ENCODE results near the gene DCHS2.

Gene DCHS2

DNA sequence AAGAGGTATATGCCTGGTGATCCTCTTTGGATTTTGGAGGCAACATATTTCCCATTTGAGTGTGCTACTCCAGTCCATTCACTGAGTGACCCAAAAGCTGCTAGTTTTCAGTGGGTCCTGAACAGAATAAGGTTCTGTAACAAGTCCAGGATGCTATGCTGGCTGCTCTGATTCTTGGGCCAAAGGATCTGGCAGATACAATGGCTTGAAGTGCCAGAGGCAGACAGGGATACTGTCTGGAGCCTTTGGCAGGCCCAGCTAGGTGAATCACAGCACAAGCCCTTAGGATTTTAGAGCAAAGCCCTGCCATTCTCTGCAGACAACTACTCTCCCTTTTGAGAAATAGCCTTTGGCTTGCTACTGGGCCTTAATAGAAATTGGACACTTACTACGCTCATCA, 40.6 kb downstream of the DCHS2 start:
- no peak for DNase-seq

DNA sequence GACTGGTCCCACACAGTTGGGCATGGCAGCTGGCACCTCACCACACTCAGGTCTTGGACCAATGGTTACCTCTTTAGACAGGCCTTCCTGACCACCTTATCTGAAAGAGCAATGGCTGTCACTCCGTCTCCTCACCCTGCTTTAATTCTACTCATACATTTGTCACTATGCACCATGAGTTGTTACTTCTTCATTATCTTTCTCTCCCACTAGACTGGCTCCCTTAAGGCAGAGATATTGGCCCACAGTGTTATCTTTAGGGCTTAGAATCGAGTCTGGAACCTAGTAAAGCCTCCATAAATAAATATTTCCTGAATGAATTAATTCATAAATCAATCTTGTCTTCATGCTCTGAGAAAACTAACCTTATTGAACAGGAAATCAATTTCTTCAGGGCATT, 46.6 kb downstream of the DCHS2 start:
- DNase-seq: no peak

GRCh38 chr4:154441982-154442381, 49.6 kb downstream of the DCHS2 start:
- no peak for DNase-seq

GRCh38 chr4:154441124-154441523, 50.5 kb downstream of the DCHS2 start:
- no peak for DNase-seq

DNA sequence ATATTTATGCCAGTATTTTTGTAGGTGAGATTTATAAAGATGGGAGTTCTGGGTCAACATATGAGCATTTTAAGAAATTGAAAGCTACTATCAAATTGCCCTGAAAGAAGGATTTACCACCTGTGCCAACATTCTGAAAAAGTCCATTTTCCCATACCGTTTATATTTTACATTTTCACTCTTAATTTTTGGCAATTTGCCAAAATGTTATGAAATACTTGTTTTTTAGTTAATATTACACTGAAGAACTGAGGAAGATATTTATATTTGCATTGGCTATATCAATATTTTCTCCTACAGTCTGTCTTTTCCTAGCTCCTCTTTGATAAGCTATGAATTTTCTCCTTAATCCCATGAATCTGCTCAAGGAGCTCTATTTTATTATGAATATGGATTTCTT, 52.4 kb downstream of the DCHS2 start:
- DNase-seq: no peak

DNA sequence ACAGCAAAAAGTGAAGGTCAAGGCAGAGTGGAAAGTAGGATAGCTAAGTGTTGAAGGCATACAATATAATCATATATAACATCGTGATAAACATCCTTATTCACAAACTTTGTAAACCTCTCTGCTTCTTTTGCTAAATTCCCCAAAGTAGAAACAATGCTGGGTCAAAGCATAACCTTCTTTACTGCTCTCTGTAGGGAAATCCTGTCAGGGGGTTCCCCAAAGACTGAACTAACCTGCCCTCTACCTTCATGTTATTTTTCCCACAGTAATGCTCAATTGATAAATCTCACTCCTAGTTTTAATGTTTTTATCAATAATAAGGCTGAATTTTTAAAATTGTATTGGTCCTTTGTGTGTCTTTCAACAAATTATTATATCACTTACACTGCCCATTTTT, 55.7 kb downstream of the DCHS2 start:
- DNase-seq: no peak

DNA sequence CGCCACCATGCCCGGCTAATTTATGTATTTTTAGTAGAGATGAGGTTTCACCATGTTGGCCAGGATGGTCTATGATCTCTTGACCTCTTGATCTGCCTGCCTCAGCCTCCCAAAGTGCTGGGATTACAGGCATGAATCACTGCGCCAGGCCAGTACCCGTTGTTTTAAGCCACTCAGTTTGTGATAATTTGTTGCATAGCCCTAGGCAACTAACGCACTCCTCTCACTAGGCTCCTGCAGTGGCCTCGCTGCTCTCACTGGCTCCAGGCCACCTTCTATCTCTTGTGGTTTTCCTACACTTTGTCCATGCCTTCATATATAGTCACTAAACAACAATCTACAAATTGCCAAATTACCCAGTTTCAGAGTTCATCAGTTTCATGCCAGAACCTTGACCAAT, 58.1 kb downstream of the DCHS2 start:
- no peak for DNase-seq

DNA sequence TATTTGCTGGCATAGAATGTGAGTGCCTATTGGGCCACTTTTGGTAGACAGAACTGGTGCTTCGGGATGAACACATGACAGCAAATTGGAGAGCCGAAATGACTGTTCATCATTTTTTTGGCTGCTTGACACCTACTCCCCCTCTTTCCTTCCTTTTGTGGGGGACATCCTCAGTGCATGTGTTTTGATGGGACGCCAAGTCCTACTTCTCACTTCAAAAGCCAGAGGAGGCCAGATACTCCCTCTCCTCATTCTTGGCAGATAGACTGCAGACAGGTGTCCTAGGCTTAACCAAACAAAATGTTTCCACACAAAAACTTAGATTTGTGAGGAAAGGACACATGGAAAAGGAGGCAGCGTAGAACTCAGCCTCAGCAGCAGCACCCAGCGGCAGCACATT, 62.4 kb downstream of the DCHS2 start:
- DNase-seq: no peak

DNA sequence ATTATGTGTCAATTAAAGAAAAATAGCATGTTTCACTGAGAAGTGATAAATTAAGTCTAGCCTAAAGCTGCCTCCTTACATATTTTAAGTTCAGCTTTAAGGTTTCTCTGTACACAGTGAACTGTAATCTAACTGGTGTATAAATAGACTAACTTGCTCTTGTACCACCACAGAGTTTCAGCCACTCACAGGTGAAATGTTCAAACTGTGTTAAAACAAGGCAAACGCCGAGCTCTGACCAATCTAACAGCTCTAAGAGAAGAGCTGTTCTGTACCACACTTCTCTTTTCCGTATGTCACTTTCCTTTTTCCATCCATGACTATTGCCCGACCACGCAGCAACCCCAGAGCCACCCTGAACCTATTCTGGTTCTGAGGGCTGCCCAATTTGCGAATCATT, 64.5 kb downstream of the DCHS2 start:
- no peak for DNase-seq

DNA sequence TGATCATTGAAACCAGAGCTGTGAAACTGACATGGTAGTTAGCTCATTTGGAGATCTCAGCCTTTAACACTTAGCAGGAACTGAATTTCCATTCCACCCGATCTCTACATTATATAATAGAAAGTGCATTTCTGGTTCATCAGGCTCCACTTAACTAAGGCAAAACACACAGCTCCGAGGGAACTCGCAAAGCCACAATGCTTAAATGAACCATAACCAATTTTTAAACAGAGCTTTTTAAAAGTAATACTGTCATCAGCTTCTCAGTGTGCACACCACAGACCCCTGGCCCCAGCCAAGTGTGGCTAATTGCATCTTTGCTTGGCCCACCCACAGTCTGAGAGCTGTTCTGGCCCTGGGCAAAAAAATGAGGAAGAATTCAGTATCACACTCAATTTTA, 66.1 kb downstream of the DCHS2 start:
- DNase-seq: no peak

GRCh38 chr4:154424810-154425484, 66.7 kb downstream of the DCHS2 start:
- DNase-seq: no peak

DNA sequence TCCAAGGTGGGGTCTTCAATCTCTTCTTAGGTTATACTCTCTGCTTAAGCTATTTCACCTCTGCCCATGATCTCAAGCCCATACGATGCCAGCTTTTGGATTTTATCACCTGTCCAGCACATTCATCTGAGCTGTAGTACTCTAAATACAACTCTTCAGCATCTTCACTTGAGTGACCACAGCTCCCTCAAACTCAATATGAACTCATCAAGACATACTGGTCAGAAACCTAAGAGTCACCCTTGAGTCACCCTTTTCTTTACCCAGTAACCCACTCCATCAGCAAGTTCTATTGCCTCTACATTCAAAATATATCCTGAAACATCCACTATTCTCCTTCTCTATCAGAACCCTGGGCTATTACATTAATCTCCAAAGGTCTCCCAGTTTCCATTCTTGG, 69.4 kb downstream of the DCHS2 start:
- no peak for DNase-seq

DNA sequence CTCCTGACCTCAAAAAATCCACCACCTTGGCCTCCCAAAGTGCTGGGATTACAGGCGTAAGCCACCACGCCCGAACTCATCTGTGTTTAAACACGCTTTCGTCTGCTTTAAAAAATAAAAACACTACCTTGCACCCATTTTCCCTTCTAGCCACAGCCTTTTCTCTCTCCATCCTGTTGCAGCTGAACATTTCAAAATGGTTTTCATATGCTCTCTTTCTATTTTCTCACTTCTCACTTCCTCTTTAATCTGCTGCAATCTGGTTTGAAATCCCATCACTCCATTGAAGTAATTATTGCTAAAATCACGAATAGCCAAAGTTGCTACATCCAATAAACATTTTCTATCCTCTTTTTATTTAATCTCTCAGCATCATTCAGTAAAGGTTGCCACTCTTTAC, 70.0 kb downstream of the DCHS2 start:
- DNase-seq: peak; percentile 48

- DNase-seq: no peak
Observed at GRCh38 chr4:154417373-154417673, 74.3 kb downstream of the DCHS2 start.

GRCh38 chr4:154416190-154416547, 75.4 kb downstream of the DCHS2 start:
- no peak for DNase-seq

- no peak for DNase-seq
Observed at GRCh38 chr4:154415313-154415712, 76.3 kb downstream of the DCHS2 start.

GRCh38 chr4:154414796-154415195, 76.8 kb downstream of the DCHS2 start:
- no peak for DNase-seq

GRCh38 chr4:154414371-154414770, 77.2 kb downstream of the DCHS2 start:
- no peak for DNase-seq

GRCh38 chr4:154407443-154407842, 84.2 kb downstream of the DCHS2 start:
- no peak for DNase-seq

GRCh38 chr4:154406018-154406795, 85.4 kb downstream of the DCHS2 start:
- DNase-seq: peak; percentile 77

- DNase-seq: no peak
Observed at GRCh38 chr4:154399259-154399974, 92.2 kb downstream of the DCHS2 start.

GRCh38 chr4:154390324-154390723, 101.3 kb downstream of the DCHS2 start:
- DNase-seq: no peak

DNA sequence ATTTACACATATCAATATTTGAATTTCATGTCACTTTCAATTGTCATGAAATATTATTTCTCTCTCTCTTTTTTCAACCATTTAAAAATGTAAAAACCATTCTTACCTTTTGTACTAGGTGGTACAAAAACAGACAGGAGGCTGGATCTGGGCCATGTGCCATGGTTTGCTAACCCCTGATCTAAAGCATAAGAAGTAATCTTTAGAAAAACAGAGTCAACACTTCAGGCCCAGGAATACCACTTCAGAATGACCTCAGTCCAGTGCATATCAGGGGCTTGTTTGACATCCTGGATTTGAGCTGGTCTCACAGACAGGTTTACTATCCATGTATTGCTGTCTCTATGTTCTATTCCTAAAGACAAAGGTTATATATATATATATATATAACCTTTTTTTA, 102.5 kb downstream of the DCHS2 start:
- DNase-seq: no peak

DNA sequence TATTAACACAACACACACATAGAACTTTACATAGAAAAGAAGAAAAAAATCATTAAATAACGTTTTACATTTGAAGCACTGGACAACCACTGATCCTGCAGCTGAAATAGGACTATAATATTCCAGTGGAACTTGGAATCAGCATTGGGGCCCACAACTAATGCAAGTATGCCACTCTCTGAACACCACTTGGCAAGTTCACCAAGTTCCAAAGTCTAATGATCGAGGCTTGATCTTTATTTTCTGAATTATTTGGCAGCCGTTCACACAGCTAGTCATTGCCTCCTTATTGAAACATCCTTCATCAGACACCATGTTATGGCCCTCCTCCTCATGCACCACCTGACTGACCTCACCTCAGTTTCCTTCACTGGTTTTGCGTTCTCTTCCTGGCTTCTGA, 107.6 kb downstream of the DCHS2 start:
- DNase-seq: no peak

All from MV-4-11 (cell line).